DND-41 (cell line): ENCODE data around the gene NBPF1.
"Not testable (repeated sequence)": the region's sequence is repeated elsewhere in the genome, so short reads cannot be mapped to it uniquely, and the experiment has no call there.

Source experiments
- ATAC-seq: fragments of 200-7000 bp; cut with Tn5 transposase; 3 replicates; pipeline ENCODE4 v1.9.1; 2021; ENCODE audit warnings: low read depth; ENCODE audit not compliant: insufficient read depth
- DNase-seq: peaks from one replicate; pipeline ENCODE4 v3.0.0-alpha.2; 2020
- H2AFZ ChIP-seq: 2 replicates; pipeline ENCODE4 v1.6.0; 2012; ENCODE audit warnings: low read depth, low read length
- H3K27ac ChIP-seq: 2 replicates; pipeline ENCODE4 v1.5.1; 2012; ENCODE audit warnings: low read length, inconsistent platforms
- H3K27me3 ChIP-seq: fragments of 200-600 bp; sonication (generic); 2 replicates; pipeline ENCODE4 v1.6.0; 2012; ENCODE audit warnings: low read length, mild to moderate bottlenecking, inconsistent platforms; ENCODE audit not compliant: insufficient read depth, poor library complexity
- H3K36me3 ChIP-seq: 2 replicates; pipeline ENCODE4 v1.5.1; 2012; ENCODE audit warnings: low read length, inconsistent platforms; ENCODE audit not compliant: insufficient read depth
- H3K4me1 ChIP-seq: 2 replicates; pipeline ENCODE4 v1.5.1; 2012; ENCODE audit warnings: mild to moderate bottlenecking, low read length; ENCODE audit not compliant: insufficient read depth
- H3K4me2 ChIP-seq: 2 replicates; pipeline ENCODE4 v1.6.0; 2012; ENCODE audit warnings: mild to moderate bottlenecking, moderate library complexity, low read length, inconsistent platforms; ENCODE audit not compliant: insufficient read depth
- H3K4me3 ChIP-seq, 2 experiments: fragments of 200-600 bp in 1 of 2; shearing (Covaris generic) in 1 of 2; 2 replicates each; pipeline ENCODE4 v1.5.1; 2012 to 2016; ENCODE audit warnings: inconsistent platforms in 2 of 2, low read length in 2 of 2, mild to moderate bottlenecking in 2 of 2, low read depth in 1 of 2, moderate library complexity in 1 of 2
- H3K79me2 ChIP-seq: 2 replicates; pipeline ENCODE4 v1.6.0; 2012; ENCODE audit warnings: low read length, inconsistent platforms; ENCODE audit not compliant: insufficient read depth
- H3K9ac ChIP-seq: 2 replicates; pipeline ENCODE4 v1.6.0; 2012; ENCODE audit warnings: low read depth, mild to moderate bottlenecking, inconsistent platforms, low read length, moderate library complexity
- H3K9me3 ChIP-seq: 2 replicates; pipeline ENCODE4 v1.5.1; 2012; ENCODE audit warnings: low read length, moderate library complexity, mild to moderate bottlenecking, inconsistent platforms; ENCODE audit not compliant: insufficient read depth, severe bottlenecking
- H4K20me1 ChIP-seq: 2 replicates; pipeline ENCODE4 v1.6.0; 2012; ENCODE audit warnings: low read length; ENCODE audit not compliant: insufficient read depth
- CTCF ChIP-seq: IDR thresholded peaks from 2 replicates; pipeline ENCODE4 v1.5.1; 2012; ENCODE audit warnings: borderline replicate concordance, low read length, moderate library complexity, mild to moderate bottlenecking; ENCODE audit not compliant: poor library complexity, severe bottlenecking; ENCODE audit errors: extremely low read depth
- EZH2 ChIP-seq: IDR thresholded peaks from 3 replicates; pipeline ENCODE4 v1.6.1; 2012; ENCODE audit warnings: borderline replicate concordance, low read depth, mild to moderate bottlenecking, moderate library complexity, low read length, inconsistent platforms; ENCODE audit not compliant: severe bottlenecking

NBPF1 gene

GRCh38 chr1:16621681-16622315 is 8.4 kb upstream of the NBPF1 start:
- ATAC-seq, H3K27ac ChIP-seq, H3K9ac ChIP-seq, H3K4me3 ChIP-seq, H3K4me2 ChIP-seq, H2AFZ ChIP-seq, H3K9me3 ChIP-seq, H4K20me1 ChIP-seq, H3K79me2 ChIP-seq, DNase-seq, H3K4me1 ChIP-seq, H3K27me3 ChIP-seq: not testable (repeated sequence)
- H3K36me3 ChIP-seq: peaks cover 68% of the 10 kb centered on the region

GRCh38 chr1:16621300-16621658 is 7.9 kb upstream of the NBPF1 start:
- no peaks in the 10 kb centered on the region for H3K4me1 ChIP-seq
- H3K4me2 ChIP-seq: no peak overlapping the region
- no peak overlapping the region for H3K9ac ChIP-seq
- H4K20me1 ChIP-seq: peaks cover 6% of the 10 kb centered on the region; the same call in 1 of the 2 replicates
- no peak overlapping the region for H3K4me3 ChIP-seq
- DNase-seq: no peak
- no peak overlapping the region for H3K27ac ChIP-seq
- no peaks in the 10 kb centered on the region for H3K79me2 ChIP-seq
- peaks cover 63% of the 10 kb centered on the region for H3K36me3 ChIP-seq
- no peak for ATAC-seq
- no peak for TF ChIP-seq EZH2
- TF ChIP-seq CTCF: no peak
- H3K27me3 ChIP-seq: no peaks in the 10 kb centered on the region
- H3K9me3 ChIP-seq: no peaks in the 10 kb centered on the region
- H2AFZ ChIP-seq: no peak overlapping the region

GRCh38 chr1:16619803-16620501 is 6.6 kb upstream of the NBPF1 start:
- DNase-seq, H3K4me2 ChIP-seq, H3K9me3 ChIP-seq, H3K4me1 ChIP-seq, H2AFZ ChIP-seq, H4K20me1 ChIP-seq, H3K27me3 ChIP-seq, H3K79me2 ChIP-seq, H3K4me3 ChIP-seq, ATAC-seq, H3K27ac ChIP-seq, H3K9ac ChIP-seq: not testable (repeated sequence)
- H3K36me3 ChIP-seq: peaks cover 52% of the 10 kb centered on the region

- no peaks in the 10 kb centered on the region for H3K27me3 ChIP-seq
- no peak overlapping the region for H2AFZ ChIP-seq
- H3K27ac ChIP-seq: no peak overlapping the region
- ATAC-seq (no peak), DNase-seq (no peak)
- peaks cover 40% of the 10 kb centered on the region for H3K36me3 ChIP-seq
- H3K9me3 ChIP-seq: no peaks in the 10 kb centered on the region
- H3K4me1 ChIP-seq: peaks cover 10% of the 10 kb centered on the region
- TF ChIP-seq EZH2 (no peak), CTCF (no peak)
- 0 out of 2 replicates have a peak, but pooled peaks cover 4% of the 10 kb centered on the region for H4K20me1 ChIP-seq
- no peak overlapping the region for H3K4me2 ChIP-seq
- H3K9ac ChIP-seq: no peak overlapping the region
- H3K79me2 ChIP-seq: no peaks in the 10 kb centered on the region
- H3K4me3 ChIP-seq: no peak overlapping the region
Observed at GRCh38 chr1:16618719-16619118, 5.4 kb upstream of the NBPF1 start.
